GM18867 (cell line): ENCODE results near the gene PRDM16.

ENCODE experiments used
- ATAC-seq: cut with Tn5 transposase; IDR thresholded peaks from one replicate; pipeline ENCODE4 v1.9.1; 2021; ENCODE audit warnings: mild to moderate bottlenecking, moderate library complexity; ENCODE audit not compliant: unreplicated experiment

The PRDM16 gene

GRCh38 chr1:3250624-3251023 lies 181.6 kb downstream of the PRDM16 start:
- ATAC-seq, result no peak

GRCh38 chr1:3251099-3251806 lies 182.2 kb downstream of the PRDM16 start:
- ATAC-seq, result no peak

- ATAC-seq, result no peak
Measured at GRCh38 chr1:3251807-3252428, 182.9 kb downstream of the PRDM16 start.

GRCh38 chr1:3255680-3256079 lies 186.7 kb downstream of the PRDM16 start:
- no peak for ATAC-seq

- ATAC-seq, result no peak
Measured at GRCh38 chr1:3257788-3258187, 188.8 kb downstream of the PRDM16 start.

GRCh38 chr1:3258386-3259003 lies 189.5 kb downstream of the PRDM16 start:
- ATAC-seq, result no peak

- no peak for ATAC-seq
Measured at GRCh38 chr1:3259020-3259419, 190.0 kb downstream of the PRDM16 start.

GRCh38 chr1:3261007-3261968 lies 192.3 kb downstream of the PRDM16 start:
- no peak for ATAC-seq

- no peak for ATAC-seq
Measured at GRCh38 chr1:3261969-3262579, 193.1 kb downstream of the PRDM16 start.

GRCh38 chr1:3262681-3263286 lies 193.8 kb downstream of the PRDM16 start:
- ATAC-seq, result no peak

- ATAC-seq, result no peak
Measured at GRCh38 chr1:3263790-3264189, 194.8 kb downstream of the PRDM16 start.

- ATAC-seq, result no peak
Measured at GRCh38 chr1:3264456-3264855, 195.5 kb downstream of the PRDM16 start.

- ATAC-seq, result no peak
Measured at GRCh38 chr1:3265835-3266805, 197.1 kb downstream of the PRDM16 start.

GRCh38 chr1:3266870-3267549 lies 198.0 kb downstream of the PRDM16 start:
- no peak for ATAC-seq

GRCh38 chr1:3267550-3268270 lies 198.7 kb downstream of the PRDM16 start:
- ATAC-seq, result no peak

GRCh38 chr1:3268281-3268680 lies 199.3 kb downstream of the PRDM16 start:
- ATAC-seq, result no peak

- no peak for ATAC-seq
Measured at GRCh38 chr1:3270403-3271245, 201.6 kb downstream of the PRDM16 start.
